ENCODE measurements around the gene OR6B2.

- TF ChIP-seq, protein P1, sequence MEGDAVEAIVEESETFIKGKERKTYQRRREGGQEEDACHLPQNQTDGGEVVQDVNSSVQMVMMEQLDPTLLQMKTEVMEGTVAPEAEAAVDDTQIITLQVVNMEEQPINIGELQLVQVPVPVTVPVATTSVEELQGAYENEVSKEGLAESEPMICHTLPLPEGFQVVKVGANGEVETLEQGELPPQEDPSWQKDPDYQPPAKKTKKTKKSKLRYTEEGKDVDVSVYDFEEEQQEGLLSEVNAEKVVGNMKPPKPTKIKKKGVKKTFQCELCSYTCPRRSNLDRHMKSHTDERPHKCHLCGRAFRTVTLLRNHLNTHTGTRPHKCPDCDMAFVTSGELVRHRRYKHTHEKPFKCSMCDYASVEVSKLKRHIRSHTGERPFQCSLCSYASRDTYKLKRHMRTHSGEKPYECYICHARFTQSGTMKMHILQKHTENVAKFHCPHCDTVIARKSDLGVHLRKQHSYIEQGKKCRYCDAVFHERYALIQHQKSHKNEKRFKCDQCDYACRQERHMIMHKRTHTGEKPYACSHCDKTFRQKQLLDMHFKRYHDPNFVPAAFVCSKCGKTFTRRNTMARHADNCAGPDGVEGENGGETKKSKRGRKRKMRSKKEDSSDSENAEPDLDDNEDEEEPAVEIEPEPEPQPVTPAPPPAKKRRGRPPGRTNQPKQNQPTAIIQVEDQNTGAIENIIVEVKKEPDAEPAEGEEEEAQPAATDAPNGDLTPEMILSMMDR (IDR thresholded peaks at IDR 0.05; ENCODE audit: low read depth, low read length, missing input control), result no peak
- TF ChIP-seq HNF4G (IDR thresholded peaks at IDR 0.05) (no peak), RAD21 (IDR thresholded peaks at IDR 0.05) (no peak), RXRA (IDR thresholded peaks at IDR 0.05) (no peak), TAF1 (conservative IDR thresholded peaks at IDR 0.05) (no peak), HNF4A (conservative IDR thresholded peaks at IDR 0.05) (no peak)
- TF ChIP-seq, protein P2, sequence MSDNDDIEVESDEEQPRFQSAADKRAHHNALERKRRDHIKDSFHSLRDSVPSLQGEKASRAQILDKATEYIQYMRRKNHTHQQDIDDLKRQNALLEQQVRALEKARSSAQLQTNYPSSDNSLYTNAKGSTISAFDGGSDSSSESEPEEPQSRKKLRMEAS (IDR thresholded peaks at IDR 0.05), result no peak
- TF ChIP-seq, protein P3, sequence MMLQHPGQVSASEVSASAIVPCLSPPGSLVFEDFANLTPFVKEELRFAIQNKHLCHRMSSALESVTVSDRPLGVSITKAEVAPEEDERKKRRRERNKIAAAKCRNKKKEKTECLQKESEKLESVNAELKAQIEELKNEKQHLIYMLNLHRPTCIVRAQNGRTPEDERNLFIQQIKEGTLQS (IDR thresholded peaks at IDR 0.05), result no peak
Observed at GRCh38 chr2:240045098-240045497, 14.9 kb upstream of the OR6B2 start.

All from liver (tissue), 3 donors.